Loucy (cell line): ENCODE measurements around the gene CEMIP2.

Source experiments
- H2AFZ ChIP-seq: fragments of 200-600 bp; sonication (generic); 2 replicates; pipeline ENCODE4 v1.6.0; 2016; ENCODE audit warnings: antibody characterized with exemption, mild to moderate bottlenecking, low read length, moderate library complexity
- H3F3A ChIP-seq: fragments of 200-600 bp; 2 replicates; pipeline ENCODE4 v1.6.0; 2016; ENCODE audit warnings: antibody characterized with exemption, low read depth, mild to moderate bottlenecking
- H3K27me3 ChIP-seq: fragments of 200-600 bp; sonication (generic); 2 replicates; pipeline ENCODE4 v1.6.1; 2014; ENCODE audit warnings: low read length, mild to moderate bottlenecking; ENCODE audit not compliant: insufficient read depth, poor library complexity, severe bottlenecking
- H3K36me3 ChIP-seq: fragments of 200-600 bp; sonication (generic); 2 replicates; pipeline ENCODE4 v1.6.1; 2016; ENCODE audit warnings: low read length; ENCODE audit not compliant: insufficient read depth
- H3K4me1 ChIP-seq: fragments of 200-600 bp; sonication (generic); 2 replicates; pipeline ENCODE4 v1.5.1; 2014; ENCODE audit warnings: low read length, mild to moderate bottlenecking; ENCODE audit not compliant: insufficient read depth, poor library complexity, severe bottlenecking
- H3K4me2 ChIP-seq: fragments of 200-600 bp; sonication (generic); 2 replicates; pipeline ENCODE4 v1.6.0; 2014; ENCODE audit warnings: antibody characterized with exemption, low read length, low read depth, mild to moderate bottlenecking; ENCODE audit not compliant: poor library complexity, severe bottlenecking
- H3K4me3 ChIP-seq: fragments of 200-600 bp; sonication (generic); 2 replicates; pipeline ENCODE4 v1.5.1; 2014; ENCODE audit warnings: low read length, mild to moderate bottlenecking, mixed read lengths; ENCODE audit not compliant: poor library complexity, severe bottlenecking
- H3K79me2 ChIP-seq: fragments of 200-600 bp; sonication (generic); 2 replicates; pipeline ENCODE4 v1.6.1; 2014; ENCODE audit warnings: low read length; ENCODE audit not compliant: insufficient read depth
- H3K9ac ChIP-seq: fragments of 200-600 bp; sonication (generic); 2 replicates; pipeline ENCODE4 v1.6.0; 2014; ENCODE audit warnings: mild to moderate bottlenecking, low read depth, low read length, moderate library complexity; ENCODE audit not compliant: poor library complexity, severe bottlenecking
- H3K9me2 ChIP-seq: fragments of 200-600 bp; sonication (generic); replicated peaks from 2 replicates; pipeline ENCODE4 v1.6.1; 2016; ENCODE audit warnings: low read depth, low read length, mixed read lengths
- H3K9me3 ChIP-seq: fragments of 200-600 bp; sonication (generic); 2 replicates; pipeline ENCODE4 v1.6.1; 2014; ENCODE audit warnings: mild to moderate bottlenecking, antibody characterized with exemption, low read length, low read depth; ENCODE audit not compliant: insufficient read depth
- H4K20me1 ChIP-seq: fragments of 200-600 bp; sonication (generic); 2 replicates; pipeline ENCODE4 v1.6.0; 2014; ENCODE audit warnings: antibody characterized with exemption, low read length, mild to moderate bottlenecking; ENCODE audit not compliant: insufficient read depth, poor library complexity, severe bottlenecking
- EZH2phosphoT487 ChIP-seq: fragments of 200-600 bp; IDR thresholded peaks from 2 replicates; pipeline ENCODE4 v1.6.1; 2018; ENCODE audit warnings: antibody characterized with exemption, mild to moderate bottlenecking, moderate library complexity, borderline replicate concordance
- TF ChIP-seq, protein P1 (sequence below): fragments of 200-600 bp; sonication (generic); conservative IDR thresholded peaks from 2 replicates; pipeline ENCODE4 v1.5.1; 2014; ENCODE audit warnings: mild to moderate bottlenecking, antibody characterized with exemption, low read length

Gene CEMIP2

GRCh38 chr9:71677209-71677608 is 91.1 kb downstream of the CEMIP2 start:
- Histone ChIP-seq H3K79me2 (no peaks in the 10 kb centered on the region), H3F3A (no peaks in the 10 kb centered on the region), H3K9me2 (no peaks in the 10 kb centered on the region), H3K4me1 (peaks cover 13% of the 10 kb centered on the region), H3K4me2 (no peak overlapping the region), H3K4me3 (no peak overlapping the region), H3K9me3 (no peaks in the 10 kb centered on the region), H2AFZ (no peak overlapping the region), H3K9ac (no peak overlapping the region), H4K20me1 (no peaks in the 10 kb centered on the region), H3K36me3 (no peaks in the 10 kb centered on the region), H3K27me3 (no peaks in the 10 kb centered on the region)
- TF ChIP-seq, protein P1, sequence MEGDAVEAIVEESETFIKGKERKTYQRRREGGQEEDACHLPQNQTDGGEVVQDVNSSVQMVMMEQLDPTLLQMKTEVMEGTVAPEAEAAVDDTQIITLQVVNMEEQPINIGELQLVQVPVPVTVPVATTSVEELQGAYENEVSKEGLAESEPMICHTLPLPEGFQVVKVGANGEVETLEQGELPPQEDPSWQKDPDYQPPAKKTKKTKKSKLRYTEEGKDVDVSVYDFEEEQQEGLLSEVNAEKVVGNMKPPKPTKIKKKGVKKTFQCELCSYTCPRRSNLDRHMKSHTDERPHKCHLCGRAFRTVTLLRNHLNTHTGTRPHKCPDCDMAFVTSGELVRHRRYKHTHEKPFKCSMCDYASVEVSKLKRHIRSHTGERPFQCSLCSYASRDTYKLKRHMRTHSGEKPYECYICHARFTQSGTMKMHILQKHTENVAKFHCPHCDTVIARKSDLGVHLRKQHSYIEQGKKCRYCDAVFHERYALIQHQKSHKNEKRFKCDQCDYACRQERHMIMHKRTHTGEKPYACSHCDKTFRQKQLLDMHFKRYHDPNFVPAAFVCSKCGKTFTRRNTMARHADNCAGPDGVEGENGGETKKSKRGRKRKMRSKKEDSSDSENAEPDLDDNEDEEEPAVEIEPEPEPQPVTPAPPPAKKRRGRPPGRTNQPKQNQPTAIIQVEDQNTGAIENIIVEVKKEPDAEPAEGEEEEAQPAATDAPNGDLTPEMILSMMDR: no peak
- no peak for TF ChIP-seq EZH2phosphoT487

DNA sequence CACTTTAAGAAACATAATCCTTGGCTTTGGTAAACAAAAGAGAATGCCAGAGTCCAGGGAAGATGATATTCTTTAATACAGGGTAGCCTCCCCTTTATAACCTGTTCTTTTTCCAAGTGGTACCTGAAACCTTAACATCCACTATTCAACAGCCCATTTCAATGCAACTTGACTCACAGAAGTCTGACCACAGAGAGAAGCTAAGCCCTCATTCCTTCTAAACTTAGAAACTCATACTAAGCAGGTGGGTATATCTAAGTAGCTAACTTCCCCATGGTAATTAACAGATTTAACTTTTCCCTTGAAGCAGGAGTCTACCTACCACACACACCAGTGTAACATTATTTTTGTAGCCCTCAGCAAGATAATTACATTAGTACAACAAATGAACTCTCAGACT is 91.9 kb downstream of the CEMIP2 start:
- no peaks in the 10 kb centered on the region for H3F3A ChIP-seq
- no peak overlapping the region for H3K4me3 ChIP-seq
- H3K27me3 ChIP-seq: no peaks in the 10 kb centered on the region
- H3K9me3 ChIP-seq: no peaks in the 10 kb centered on the region
- no peak overlapping the region for H3K4me2 ChIP-seq
- H3K9me2 ChIP-seq: no peaks in the 10 kb centered on the region
- TF ChIP-seq, protein P1: no peak
- no peak for TF ChIP-seq EZH2phosphoT487
- no peaks in the 10 kb centered on the region for H3K36me3 ChIP-seq
- H2AFZ ChIP-seq: no peak overlapping the region
- H4K20me1 ChIP-seq: no peaks in the 10 kb centered on the region
- no peaks in the 10 kb centered on the region for H3K79me2 ChIP-seq
- no peak overlapping the region for H3K9ac ChIP-seq
- H3K4me1 ChIP-seq: peaks cover 7% of the 10 kb centered on the region

DNA sequence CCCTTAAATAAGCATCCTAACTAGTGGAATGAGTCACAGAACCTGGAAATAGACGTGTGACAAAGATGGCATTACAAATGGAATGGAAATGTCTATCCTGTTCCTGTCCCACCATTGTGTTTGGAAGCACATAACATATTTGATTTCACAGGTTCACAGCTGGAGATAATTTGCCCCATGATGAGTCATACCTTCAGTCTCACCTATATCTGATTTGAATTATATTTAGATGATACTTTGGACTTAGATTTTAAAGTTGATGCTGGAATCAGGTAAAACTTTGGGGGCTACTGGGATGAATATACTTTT is 92.5 kb downstream of the CEMIP2 start:
- Histone ChIP-seq H3K9ac (no peak overlapping the region), H3K4me1 (peaks cover 7% of the 10 kb centered on the region), H3K36me3 (no peaks in the 10 kb centered on the region), H3K9me3 (no peaks in the 10 kb centered on the region), H4K20me1 (no peaks in the 10 kb centered on the region), H3K27me3 (no peaks in the 10 kb centered on the region), H3K4me2 (no peak overlapping the region), H3K79me2 (no peaks in the 10 kb centered on the region), H3K9me2 (no peaks in the 10 kb centered on the region), H3F3A (no peaks in the 10 kb centered on the region), H3K4me3 (no peak overlapping the region), H2AFZ (no peak overlapping the region)
- TF ChIP-seq EZH2phosphoT487: no peak
- TF ChIP-seq, protein P1: no peak
